Esophagus (tissue), 2 donors: ENCODE measurements around the gene ENPP3. TPM values are rescaled to one million over a fixed set of nuclear protein-coding genes. Genes with fewer than 3 reads are reported as not detected.

Source experiments
- H3K27ac ChIP-seq, 2 donors: one replicate each; pipeline ENCODE4 v1.5.1; 2013; ENCODE audit warnings: low read depth in 2 of 2, mild to moderate bottlenecking in 2 of 2, inconsistent platforms in 1 of 2, low read length in 1 of 2, moderate library complexity in 1 of 2
- H3K27me3 ChIP-seq, 2 donors: one replicate each; pipeline ENCODE4 v1.6.1; 2013; ENCODE audit warnings: low read length in 2 of 2, control low read depth in 1 of 2, mild to moderate bottlenecking in 1 of 2; ENCODE audit not compliant: insufficient read depth in 2 of 2, control insufficient read depth in 1 of 2
- H3K36me3 ChIP-seq, 2 donors: one replicate each; pipeline ENCODE4 v1.6.1; 2013; ENCODE audit warnings: low read length in 1 of 2; ENCODE audit not compliant: control insufficient read depth in 2 of 2, insufficient read depth in 2 of 2
- H3K4me1 ChIP-seq, 2 donors: one replicate each; pipeline ENCODE4 v1.6.1; 2013; ENCODE audit warnings: low read length in 1 of 2; ENCODE audit not compliant: control insufficient read depth in 2 of 2, insufficient read depth in 2 of 2
- H3K4me3 ChIP-seq, 2 donors: one replicate each; pipeline ENCODE4 v1.5.1; 2013; ENCODE audit warnings: low read length in 2 of 2, mild to moderate bottlenecking in 2 of 2, low read depth in 1 of 2, moderate library complexity in 1 of 2
- H3K9me3 ChIP-seq, 2 donors: one replicate each; pipeline ENCODE4 v1.6.1; 2013; ENCODE audit warnings: mild to moderate bottlenecking in 2 of 2, low read depth in 1 of 2, low read length in 1 of 2, moderate library complexity in 1 of 2; ENCODE audit not compliant: control insufficient read depth in 2 of 2, insufficient read depth in 1 of 2
- WGBS, 2 donors: extraction: QIAGEN DNeasy Blood & Tissue Kit; methylation state at CpG; one replicate each; pipeline ENCODE4 v1.1.7; 2013; 5-methylcytosine and 5-hydroxymethylcytosine counted together
- polyA plus RNA-seq, 2 donors: library from polyadenylated mRNA; stranded (reverse); fragments of 200-250 nt; gene quantifications; one replicate each; pipeline ENCODE4 v1.2.3, GENCODE V29; 2013
- donor health status: healthy with polysubstance abuse.
- donor health status: Bipolar disorder and iron deficiency.

Gene ENPP3
- polyA plus RNA-seq, 2 donors, result 0.07 to 0.10 TPM

DNA sequence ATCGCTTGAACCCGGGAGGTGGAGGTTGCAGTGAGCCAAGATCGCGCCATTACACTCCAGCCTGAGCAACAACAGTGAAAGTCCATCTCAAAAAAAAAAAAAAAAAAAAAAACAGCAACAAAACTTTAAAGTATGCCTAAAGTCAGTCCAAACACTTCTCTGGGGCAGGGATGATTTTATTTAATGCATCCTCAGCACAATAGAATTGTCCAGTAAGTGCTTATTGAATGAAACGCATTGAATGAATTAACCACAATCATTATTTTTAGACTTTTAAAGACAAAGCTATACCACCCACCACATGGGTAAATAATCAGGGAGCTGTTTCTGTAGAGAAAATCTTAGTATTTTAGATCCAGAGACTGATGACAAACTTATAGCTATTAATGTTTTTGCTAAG lies 90.4 kb downstream of the ENPP3 start:
- WGBS, 2 donors, result 92 to 98% methylated on average over 5 of the region's 5 CpGs
- no peaks in the 10 kb centered on the region for H3K4me1 ChIP-seq
- H3K36me3 ChIP-seq, result no peaks in the 10 kb centered on the region
- H3K27me3 ChIP-seq, result no peaks in the 10 kb centered on the region
- no peak overlapping the region for H3K4me3 ChIP-seq
- H3K27ac ChIP-seq, result no peak overlapping the region
- no peaks in the 10 kb centered on the region for H3K9me3 ChIP-seq

DNA sequence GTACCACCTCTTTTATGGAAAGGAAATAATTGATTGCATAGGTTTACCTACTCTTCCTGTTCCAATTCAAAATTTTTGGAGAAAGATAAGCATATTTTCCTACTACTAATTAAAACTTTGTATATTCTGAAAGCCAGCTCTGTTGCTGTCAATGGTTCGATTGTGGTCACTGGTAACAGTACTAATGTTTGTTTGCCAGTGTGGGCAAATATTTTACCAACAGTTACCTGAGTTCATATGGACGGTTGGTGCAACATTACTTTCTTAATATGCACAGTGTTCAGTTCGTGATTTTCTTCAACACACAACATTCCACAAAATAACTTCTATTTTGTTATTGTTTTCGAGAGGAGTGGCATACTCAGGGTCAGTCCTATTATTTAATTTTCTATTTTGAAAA lies 90.8 kb downstream of the ENPP3 start:
- no peaks in the 10 kb centered on the region for H3K4me1 ChIP-seq
- H3K36me3 ChIP-seq, result no peaks in the 10 kb centered on the region
- no peaks in the 10 kb centered on the region for H3K27me3 ChIP-seq
- H3K9me3 ChIP-seq, result no peaks in the 10 kb centered on the region
- H3K4me3 ChIP-seq, result no peak overlapping the region
- H3K27ac ChIP-seq, result no peak overlapping the region
- WGBS, 2 donors, result 77 to 79% methylated on average over 4 of the region's 4 CpGs

DNA sequence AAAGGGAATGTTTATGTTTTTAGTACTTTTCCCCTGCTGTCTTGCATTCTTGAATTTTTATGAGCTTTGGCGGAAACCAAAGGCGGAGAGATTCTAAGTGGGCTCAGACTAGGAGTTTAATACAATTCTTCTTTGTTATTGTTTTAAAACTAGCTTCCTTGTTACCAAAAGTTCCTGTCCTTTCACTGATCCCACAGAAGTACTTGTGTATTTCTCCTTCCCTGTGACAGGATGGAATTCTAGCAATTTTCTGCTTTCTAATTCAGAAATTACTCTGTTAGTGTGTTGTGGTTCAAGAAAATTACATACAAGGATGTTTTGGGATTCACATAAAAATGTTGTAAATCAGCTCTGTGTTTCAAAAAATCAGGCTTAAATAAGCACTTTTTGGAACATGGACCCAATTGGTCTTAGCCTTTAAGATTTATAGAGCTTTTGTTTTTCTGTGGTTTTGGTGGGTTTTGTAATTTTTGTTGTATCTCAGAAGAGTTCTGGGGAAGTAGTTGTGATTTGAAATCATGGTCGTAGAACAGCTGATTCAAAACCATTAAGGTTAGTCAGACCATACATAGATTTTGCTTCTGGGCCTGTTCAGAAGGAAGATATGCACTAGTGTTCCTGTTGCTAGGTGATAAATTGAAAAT lies 91.3 kb downstream of the ENPP3 start:
- H3K27me3 ChIP-seq, result no peaks in the 10 kb centered on the region
- H3K9me3 ChIP-seq, result no peaks in the 10 kb centered on the region
- WGBS, 2 donors, result 77 to 80% methylated on average over 3 of the region's 3 CpGs
- no peak overlapping the region for H3K4me3 ChIP-seq
- no peaks in the 10 kb centered on the region for H3K36me3 ChIP-seq
- H3K27ac ChIP-seq, result no peak overlapping the region
- no peaks in the 10 kb centered on the region for H3K4me1 ChIP-seq

DNA sequence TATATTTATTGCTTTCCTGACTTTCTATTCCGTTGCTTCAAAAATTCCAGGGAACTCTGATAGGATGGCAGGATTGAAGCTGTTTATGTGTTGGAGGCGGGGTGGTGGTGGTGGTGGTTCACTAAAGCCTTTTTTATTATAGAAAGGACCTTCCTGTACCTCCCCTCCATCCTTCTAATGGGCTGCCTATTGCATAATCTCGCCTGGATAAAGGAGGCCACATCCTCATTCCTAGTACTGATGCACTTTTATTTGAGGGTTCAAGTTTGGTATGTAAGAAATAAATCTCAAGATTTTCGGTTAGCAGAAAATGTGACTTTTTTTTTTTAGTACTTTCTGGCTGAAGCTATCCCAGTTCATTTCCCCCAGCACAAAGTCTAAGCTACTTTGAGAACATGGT lies 92.4 kb downstream of the ENPP3 start:
- no peaks in the 10 kb centered on the region for H3K36me3 ChIP-seq
- H3K4me3 ChIP-seq, result no peak overlapping the region
- H3K27ac ChIP-seq, result no peak overlapping the region
- H3K27me3 ChIP-seq, result no peaks in the 10 kb centered on the region
- no peaks in the 10 kb centered on the region for H3K9me3 ChIP-seq
- H3K4me1 ChIP-seq, result no peaks in the 10 kb centered on the region
- 73 to 81% methylated on average over 4 of the region's 4 CpGs for WGBS, 2 donors

DNA sequence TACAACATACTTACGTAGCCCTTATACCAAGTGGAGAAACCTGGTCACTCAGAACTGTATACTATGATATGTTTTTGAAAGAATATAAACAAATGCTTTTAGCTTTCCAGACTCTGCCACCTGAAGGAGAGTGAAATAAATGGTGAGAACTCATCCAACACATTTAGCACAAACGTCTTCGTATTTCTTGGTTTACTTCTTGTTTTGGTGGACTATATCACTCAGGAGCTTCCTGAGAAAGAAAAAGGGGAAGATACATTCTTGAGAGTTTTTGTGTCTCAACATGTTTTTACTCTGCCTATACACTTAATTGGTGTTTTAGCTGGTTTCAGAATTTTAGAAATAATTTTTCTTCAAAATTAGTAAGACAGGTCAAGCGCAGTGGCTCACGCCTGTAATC lies 93.2 kb downstream of the ENPP3 start:
- H3K36me3 ChIP-seq, result no peaks in the 10 kb centered on the region
- no peak overlapping the region for H3K4me3 ChIP-seq
- 78 to 93% methylated on average over 5 of the region's 5 CpGs for WGBS, 2 donors
- no peaks in the 10 kb centered on the region for H3K4me1 ChIP-seq
- no peaks in the 10 kb centered on the region for H3K9me3 ChIP-seq
- no peaks in the 10 kb centered on the region for H3K27me3 ChIP-seq
- H3K27ac ChIP-seq, result no peak overlapping the region

DNA sequence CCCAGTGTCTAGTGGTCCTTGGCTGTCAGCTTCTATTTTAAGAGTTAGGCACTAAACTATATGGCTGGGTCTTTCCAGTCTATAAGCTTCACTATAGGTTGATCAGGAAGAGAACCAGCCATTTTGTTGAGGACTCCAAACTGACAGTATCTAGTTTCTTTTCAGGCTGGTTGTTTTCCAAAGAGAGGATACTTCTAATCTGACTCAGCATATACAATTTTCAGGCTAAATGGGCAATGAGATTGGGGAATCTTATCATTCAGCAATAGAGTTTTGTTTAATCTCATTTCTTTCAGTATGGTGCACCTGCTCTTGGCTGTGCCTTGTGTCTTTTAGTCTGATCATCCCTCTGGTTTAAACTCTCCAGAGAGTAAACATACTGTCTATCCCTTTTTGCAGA lies 94.1 kb downstream of the ENPP3 start:
- H3K9me3 ChIP-seq, result no peaks in the 10 kb centered on the region
- H3K36me3 ChIP-seq, result no peaks in the 10 kb centered on the region
- H3K4me3 ChIP-seq, result no peak overlapping the region

DNA sequence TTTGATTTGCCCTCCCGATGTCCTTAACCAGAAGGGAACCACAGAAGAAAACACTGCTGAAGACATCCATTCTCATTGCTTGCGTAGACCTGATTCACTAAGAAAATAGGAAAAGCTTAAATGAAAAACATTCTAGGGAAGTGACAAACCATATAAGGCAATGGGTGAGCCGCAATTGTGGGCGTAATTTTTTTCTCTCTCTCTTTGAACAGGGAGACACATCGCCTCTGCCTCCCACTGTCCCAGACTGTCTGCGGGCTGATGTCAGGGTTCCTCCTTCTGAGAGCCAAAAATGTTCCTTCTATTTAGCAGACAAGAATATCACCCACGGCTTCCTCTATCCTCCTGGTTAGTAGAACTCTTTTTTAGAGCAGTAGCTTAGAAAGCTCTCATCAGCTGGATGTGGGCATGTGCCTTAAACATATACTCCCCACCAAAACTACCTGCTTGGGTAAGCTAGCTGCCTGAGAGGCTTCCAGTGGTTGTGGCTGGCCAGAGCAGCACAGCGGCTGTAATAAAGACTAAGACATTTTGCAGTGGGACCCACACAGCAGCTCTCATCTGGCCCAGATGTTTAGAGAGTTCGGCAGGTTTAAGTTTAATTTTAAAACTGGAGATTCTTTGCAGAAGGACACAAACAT lies 96.4 kb downstream of the ENPP3 start:
- Histone ChIP-seq H3K4me1 (no peaks in the 10 kb centered on the region), H3K36me3 (no peaks in the 10 kb centered on the region), H3K27ac (no peak overlapping the region), H3K27me3 (no peaks in the 10 kb centered on the region), H3K4me3 (no peak overlapping the region), H3K9me3 (no peaks in the 10 kb centered on the region)
- 72 to 74% methylated on average over 9 of the region's 9 CpGs for WGBS, 2 donors

More for the DNA sequence above, 94.1 kb downstream of the ENPP3 start:
- no peaks in the 10 kb centered on the region for H3K27me3 ChIP-seq
- H3K27ac ChIP-seq, result no peak overlapping the region
- H3K4me1 ChIP-seq, result no peaks in the 10 kb centered on the region

DNA sequence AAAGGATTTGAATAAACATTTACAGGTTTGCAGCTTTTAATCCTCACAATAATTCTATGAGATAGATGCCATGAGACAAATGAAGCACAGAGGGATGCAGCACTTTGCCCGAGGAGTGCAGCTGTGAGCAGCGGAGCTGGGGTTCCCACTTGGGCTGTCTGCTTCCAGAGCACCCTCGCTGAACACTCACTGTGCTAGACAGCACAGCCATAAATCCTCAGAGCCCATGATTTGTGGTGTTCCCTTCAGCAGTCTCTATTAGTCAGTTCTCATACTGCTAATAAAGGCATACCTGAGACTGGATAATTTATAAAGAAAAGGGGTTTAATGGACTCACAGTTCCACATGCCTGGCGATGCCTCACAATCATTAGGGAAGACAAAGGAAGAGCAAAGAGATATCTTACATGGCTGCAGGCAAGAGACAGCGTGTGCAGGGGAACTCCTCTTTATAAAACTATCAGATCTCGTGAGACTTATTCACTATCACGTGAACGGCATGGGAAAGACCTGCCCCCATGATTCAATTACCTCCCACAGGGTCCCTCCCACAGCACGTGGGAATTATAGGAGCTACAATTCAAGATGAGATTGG lies 99.0 kb downstream of the ENPP3 start:
- H3K27me3 ChIP-seq, result no peaks in the 10 kb centered on the region
- no peaks in the 10 kb centered on the region for H3K36me3 ChIP-seq
- no peak overlapping the region for H3K27ac ChIP-seq
- H3K4me1 ChIP-seq, result no peaks in the 10 kb centered on the region
- H3K9me3 ChIP-seq, result no peaks in the 10 kb centered on the region
- 85 to 86% methylated on average over 9 of the region's 9 CpGs for WGBS, 2 donors
- H3K4me3 ChIP-seq, result no peak overlapping the region

DNA sequence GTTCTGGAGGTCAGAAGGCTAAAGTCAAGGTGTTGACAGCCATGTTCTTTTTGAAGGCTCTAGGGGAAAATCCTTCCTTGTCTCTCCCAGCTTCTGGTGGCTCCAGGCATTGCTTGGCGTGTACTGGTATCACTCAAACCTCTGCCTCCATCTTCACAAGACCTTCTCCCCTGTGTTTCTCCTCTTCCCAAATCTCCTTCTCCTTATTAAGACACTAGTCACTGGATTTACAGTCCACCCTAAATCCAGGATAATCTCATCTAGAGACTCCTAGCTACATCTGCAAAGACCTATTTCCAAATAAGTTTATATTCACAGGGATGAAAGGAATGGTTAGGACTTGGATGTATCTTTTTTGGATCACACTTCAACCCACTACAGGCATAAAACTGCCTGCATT lies 99.7 kb downstream of the ENPP3 start:
- no peaks in the 10 kb centered on the region for H3K36me3 ChIP-seq
- no peaks in the 10 kb centered on the region for H3K9me3 ChIP-seq
- no peak overlapping the region for H3K27ac ChIP-seq
- no peak overlapping the region for H3K4me3 ChIP-seq
- 94% methylated on average over 1 of the region's 1 CpG for WGBS, 2 donors
- H3K27me3 ChIP-seq, result no peaks in the 10 kb centered on the region
- H3K4me1 ChIP-seq, result no peaks in the 10 kb centered on the region

DNA sequence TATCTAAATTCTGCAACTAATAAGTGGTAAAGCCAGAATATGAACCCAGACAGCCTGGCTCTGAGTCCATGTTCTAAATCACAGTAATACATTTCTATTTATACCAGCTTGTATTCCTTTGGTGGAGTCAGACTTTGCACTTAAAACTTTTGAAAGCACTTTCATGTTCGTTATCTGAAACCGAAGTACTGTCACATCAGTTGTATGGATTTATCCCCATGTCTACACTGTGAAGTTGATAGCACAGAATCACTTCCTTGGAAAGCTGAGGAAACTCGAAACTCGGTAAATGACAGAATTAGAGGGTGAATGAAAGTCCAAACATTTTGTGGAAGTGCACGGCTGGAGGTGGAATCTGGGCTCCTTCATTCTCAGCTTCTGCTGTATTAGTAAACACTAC lies 102.0 kb downstream of the ENPP3 start:
- no peaks in the 10 kb centered on the region for H3K27me3 ChIP-seq
- H3K4me1 ChIP-seq, result no peaks in the 10 kb centered on the region
- H3K9me3 ChIP-seq, result no peaks in the 10 kb centered on the region
- WGBS, 2 donors, result 79 to 88% methylated on average over 5 of the region's 5 CpGs
- no peaks in the 10 kb centered on the region for H3K36me3 ChIP-seq
- H3K4me3 ChIP-seq, result no peak overlapping the region
- H3K27ac ChIP-seq, result no peak overlapping the region
